MCF 10A (cell line): Measurements from ENCODE around the gene IL17RC. TPM values are rescaled to one million over a fixed set of nuclear protein-coding genes. Genes with fewer than 3 reads are reported as not detected.

ENCODE experiments used
- BruUV-seq: library from RNA; stranded (reverse); fragments of 400-500 nt; replicated peaks from 2 replicates; lab custom pipeline; 2021; lab: Mats Ljungman, UMichigan
- CTCF ChIA-PET: fragments of 300-600 bp; sonication (Branson Sonifier 250); formaldehyde crosslinking; extraction: SDS; loops from one replicate; lab custom pipeline; 2021; ENCODE audit warnings: antibody characterized with exemption, inconsistent platforms; lab: Yijun Ruan, JAX
- POLR2A ChIA-PET: fragments of 300-600, 350-650 bp; sonication (Branson Sonifier 250); formaldehyde crosslinking; extraction: SDS; loops from one replicate; lab custom pipeline; 2020; ENCODE audit warnings: antibody characterized with exemption, inconsistent platforms; lab: Yijun Ruan, JAX
- DNase-seq: peaks from one replicate; pipeline ENCODE4 v3.0.0-alpha.2; 2018; ENCODE audit not compliant: unreplicated experiment
- H3K27ac Mint-ChIP-seq: one replicate; pipeline ENCODE4 v1.8.0; 2022; ENCODE audit warnings: mild to moderate bottlenecking, low read depth, mixed read lengths; ENCODE audit not compliant: unreplicated experiment
- H3K27me3 Mint-ChIP-seq: one replicate; pipeline ENCODE4 v1.8.0; 2022; ENCODE audit warnings: mixed read lengths; ENCODE audit not compliant: insufficient read depth, unreplicated experiment
- H3K36me3 Mint-ChIP-seq: one replicate; pipeline ENCODE4 v1.8.0; 2022; ENCODE audit warnings: mild to moderate bottlenecking, moderate library complexity, mixed read lengths; ENCODE audit not compliant: insufficient read depth, unreplicated experiment
- H3K4me1 Mint-ChIP-seq: one replicate; pipeline ENCODE4 v1.8.0; 2022; ENCODE audit warnings: mixed read lengths; ENCODE audit not compliant: insufficient read depth, unreplicated experiment
- H3K4me3 Mint-ChIP-seq: one replicate; pipeline ENCODE4 v1.8.0; 2022; ENCODE audit warnings: mild to moderate bottlenecking, moderate library complexity, mixed read lengths; ENCODE audit not compliant: unreplicated experiment
- H3K9me3 Mint-ChIP-seq: one replicate; pipeline ENCODE4 v1.8.0; 2022; ENCODE audit warnings: mixed read lengths; ENCODE audit not compliant: unreplicated experiment
- intact Hi-C: fragments of 100-400 bp; cut with micrococcal nuclease; formaldehyde crosslinking; loops from 2 replicates; pipeline ENCODE4 v1.14.1; 2022
- total RNA-seq: library from RNA; stranded (reverse); gene quantifications from 2 replicates; pipeline ENCODE4 v1.2.3, GENCODE V29; 2022
- TF ChIP-seq, protein P1 (sequence below): fragments of 200-600 bp; IDR thresholded peaks from one replicate; pipeline ENCODE4 v1.8.0; 2022; ENCODE audit warnings: antibody characterized with exemption, mild to moderate bottlenecking; ENCODE audit not compliant: unreplicated experiment

Gene IL17RC
- total RNA-seq, 1 experiment from 2014 or later, result 25.7 TPM

- CTCF ChIA-PET, result interaction anchor here (0.6 to 6.3 kb wide), 25 partner anchors 9 to 347 kb away, joined by 3 to 42 read pairs (median 5); partner anchors contain the start of genes IL17RC and IL17RE
These were observed 16.1 kb downstream of the IL17RC start for GRCh38 chr3:9932843-9933560.

DNA sequence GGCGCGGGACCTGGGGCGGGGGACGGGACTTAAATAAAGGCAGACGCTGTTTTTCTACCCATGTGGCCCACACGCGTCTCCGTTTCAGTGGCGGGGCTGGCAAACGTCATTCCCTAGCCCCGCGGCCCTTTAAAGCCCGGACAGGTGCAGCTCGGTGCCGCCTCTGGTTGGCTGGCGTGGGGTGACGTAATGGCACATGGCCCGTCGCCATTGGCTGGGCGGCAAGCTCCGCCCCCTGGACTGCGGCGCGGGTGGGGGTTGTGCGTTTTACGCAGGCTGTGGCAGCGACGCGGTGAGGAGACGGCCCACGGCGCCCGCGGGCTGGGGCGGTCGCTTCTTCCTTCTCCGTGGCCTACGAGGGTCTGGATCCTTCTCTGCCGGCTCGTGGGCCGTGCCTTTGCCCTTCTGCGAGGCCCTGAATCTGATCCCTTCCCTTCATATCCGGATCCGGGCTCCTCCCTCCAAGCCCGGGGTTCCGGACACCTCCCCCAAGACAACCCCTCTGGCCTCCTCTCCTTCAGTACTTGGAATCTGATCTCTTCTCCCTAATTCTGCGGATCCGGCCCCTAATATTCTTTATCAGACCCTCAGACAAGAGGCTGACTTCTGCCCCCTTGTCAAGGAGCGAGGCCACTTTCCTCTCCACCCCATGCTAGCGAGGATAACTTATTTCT, 16.8 kb downstream of the IL17RC start, which contains the start of gene CRELD1:
TSS of gene CRELD1 (plus strand) at position 274 of the 674 bp plus-strand sequence. CDS start 605 bp downstream, outside the sequence.
- Mint-ChIP-seq H3K27ac (peak within 1 kb of the TSS; percentile 86), H3K4me3 (peak within 1 kb of the TSS; percentile 90), H3K36me3 (peaks cover 52% of the 10 kb centered on the region), H3K27me3 (no peaks in the 10 kb centered on the region), H3K9me3 (no peaks in the 10 kb centered on the region), H3K4me1 (peaks cover 23% of the 10 kb centered on the region)
- no TSS peak for BruUV-seq
- ChIA-PET CTCF (interaction anchor here (0.5 to 6.3 kb wide), 16 partner anchors 8 to 290 kb away, joined by 3 to 42 read pairs (median 5); partner anchors contain the start of genes IL17RC and IL17RE), POLR2A (interaction anchor here (0.6 to 6.1 kb wide), 24 partner anchors 9 to 1301 kb away, joined by 3 to 49 read pairs (median 4); partner anchors contain the start of genes ARPC4, CAMK1, FANCD2 and IL17RC)
- TF ChIP-seq, protein P1, sequence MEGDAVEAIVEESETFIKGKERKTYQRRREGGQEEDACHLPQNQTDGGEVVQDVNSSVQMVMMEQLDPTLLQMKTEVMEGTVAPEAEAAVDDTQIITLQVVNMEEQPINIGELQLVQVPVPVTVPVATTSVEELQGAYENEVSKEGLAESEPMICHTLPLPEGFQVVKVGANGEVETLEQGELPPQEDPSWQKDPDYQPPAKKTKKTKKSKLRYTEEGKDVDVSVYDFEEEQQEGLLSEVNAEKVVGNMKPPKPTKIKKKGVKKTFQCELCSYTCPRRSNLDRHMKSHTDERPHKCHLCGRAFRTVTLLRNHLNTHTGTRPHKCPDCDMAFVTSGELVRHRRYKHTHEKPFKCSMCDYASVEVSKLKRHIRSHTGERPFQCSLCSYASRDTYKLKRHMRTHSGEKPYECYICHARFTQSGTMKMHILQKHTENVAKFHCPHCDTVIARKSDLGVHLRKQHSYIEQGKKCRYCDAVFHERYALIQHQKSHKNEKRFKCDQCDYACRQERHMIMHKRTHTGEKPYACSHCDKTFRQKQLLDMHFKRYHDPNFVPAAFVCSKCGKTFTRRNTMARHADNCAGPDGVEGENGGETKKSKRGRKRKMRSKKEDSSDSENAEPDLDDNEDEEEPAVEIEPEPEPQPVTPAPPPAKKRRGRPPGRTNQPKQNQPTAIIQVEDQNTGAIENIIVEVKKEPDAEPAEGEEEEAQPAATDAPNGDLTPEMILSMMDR, result no peak
- intact Hi-C loops, result loop anchor here (1.0 to 5.0 kb wide), 2 partner anchors 84 to 216 kb away; no protein-coding TSS in a partner anchor
- peak; percentile 92 for DNase-seq

More at GRCh38 chr3:9932843-9933560, 16.1 kb downstream of the IL17RC start:
- POLR2A ChIA-PET, result interaction anchor here (0.6 to 6.1 kb wide), 25 partner anchors 10 to 1300 kb away, joined by 3 to 49 read pairs (median 4); partner anchors contain the start of genes ARPC4, CAMK1, FANCD2 and IL17RC
- Mint-ChIP-seq H3K36me3 (peaks cover 56% of the 10 kb centered on the region), H3K27ac (peak overlapping the region; percentile 86), H3K9me3 (no peaks in the 10 kb centered on the region), H3K4me3 (peak overlapping the region; percentile 90), H3K27me3 (no peaks in the 10 kb centered on the region), H3K4me1 (peaks cover 23% of the 10 kb centered on the region)
- DNase-seq, result peak; percentile 77
- TF ChIP-seq, protein P1, result peak; percentile 59
- TSS peak; percentile 66 for BruUV-seq
- intact Hi-C loops, result loop anchor here (1.0 to 5.0 kb wide), 2 partner anchors 84 to 216 kb away; no protein-coding TSS in a partner anchor

- POLR2A ChIA-PET, result interaction anchor here (0.6 to 6.1 kb wide), 11 partner anchors 12 to 141 kb away, joined by 3 to 49 read pairs (median 12); partner anchors contain the start of genes IL17RC, IL17RE and JAGN1
These were observed 17.3 kb downstream of the IL17RC start for GRCh38 chr3:9934235-9934621.

More at GRCh38 chr3:9934235-9934621, 17.3 kb downstream of the IL17RC start:
- TF ChIP-seq, protein P1, result peak; percentile 11
- H3K9me3 Mint-ChIP-seq, result no peaks in the 10 kb centered on the region
- intact Hi-C loops, result loop anchor here (5.0 kb wide), 1 partner anchor 217 kb away; no protein-coding TSS in a partner anchor
- DNase-seq, result no peak
- BruUV-seq, result no TSS peak
- H3K4me3 Mint-ChIP-seq, result peak overlapping the region; percentile 90
- no peaks in the 10 kb centered on the region for H3K27me3 Mint-ChIP-seq
- H3K27ac Mint-ChIP-seq, result peak overlapping the region; percentile 86
- CTCF ChIA-PET, result interaction anchor here (0.6 to 6.3 kb wide), 6 partner anchors 12 to 289 kb away, joined by 4 to 42 read pairs (median 5); partner anchors contain the start of gene IL17RE
- peaks cover 46% of the 10 kb centered on the region for H3K36me3 Mint-ChIP-seq
- H3K4me1 Mint-ChIP-seq, result peaks cover 23% of the 10 kb centered on the region
